ENCODE measurements around the gene SNX25. TPM values are rescaled to one million over a fixed set of nuclear protein-coding genes. Genes with fewer than 3 reads are reported as not detected.
"Not testable (repeated sequence)": the region's sequence is repeated elsewhere in the genome, so short reads cannot be mapped to it uniquely, and the experiment has no call there.

Gene SNX25
- total RNA-seq, 1 donor from 2014 or later: 53.1 TPM

DNA sequence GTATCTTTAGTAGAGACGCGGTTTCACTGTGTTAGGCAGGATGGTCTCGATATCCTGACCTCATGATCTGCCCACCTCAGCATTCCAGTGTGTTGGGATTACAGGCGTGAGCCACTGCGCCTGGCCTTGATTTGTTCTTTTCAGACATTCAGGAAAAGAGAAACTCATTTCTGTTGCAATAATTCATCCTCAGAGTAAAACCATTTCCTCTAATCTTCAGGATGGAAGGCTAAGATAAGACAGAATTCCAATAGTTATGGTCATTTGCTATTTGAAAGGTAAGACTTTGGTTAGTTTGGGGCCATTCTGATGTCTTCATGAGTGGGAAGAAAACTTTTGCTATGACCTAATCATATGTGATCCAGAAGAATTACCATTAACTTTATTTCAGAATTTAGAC, 103.3 kb downstream of the SNX25 start:
- ChIA-PET POLR2A (no interaction called here), CTCF (no interaction called here)
- TF ChIP-seq, protein P1, sequence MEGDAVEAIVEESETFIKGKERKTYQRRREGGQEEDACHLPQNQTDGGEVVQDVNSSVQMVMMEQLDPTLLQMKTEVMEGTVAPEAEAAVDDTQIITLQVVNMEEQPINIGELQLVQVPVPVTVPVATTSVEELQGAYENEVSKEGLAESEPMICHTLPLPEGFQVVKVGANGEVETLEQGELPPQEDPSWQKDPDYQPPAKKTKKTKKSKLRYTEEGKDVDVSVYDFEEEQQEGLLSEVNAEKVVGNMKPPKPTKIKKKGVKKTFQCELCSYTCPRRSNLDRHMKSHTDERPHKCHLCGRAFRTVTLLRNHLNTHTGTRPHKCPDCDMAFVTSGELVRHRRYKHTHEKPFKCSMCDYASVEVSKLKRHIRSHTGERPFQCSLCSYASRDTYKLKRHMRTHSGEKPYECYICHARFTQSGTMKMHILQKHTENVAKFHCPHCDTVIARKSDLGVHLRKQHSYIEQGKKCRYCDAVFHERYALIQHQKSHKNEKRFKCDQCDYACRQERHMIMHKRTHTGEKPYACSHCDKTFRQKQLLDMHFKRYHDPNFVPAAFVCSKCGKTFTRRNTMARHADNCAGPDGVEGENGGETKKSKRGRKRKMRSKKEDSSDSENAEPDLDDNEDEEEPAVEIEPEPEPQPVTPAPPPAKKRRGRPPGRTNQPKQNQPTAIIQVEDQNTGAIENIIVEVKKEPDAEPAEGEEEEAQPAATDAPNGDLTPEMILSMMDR (IDR thresholded peaks at IDR 0.05): no peak
- no peak for DNase-seq
- ATAC-seq (ENCODE audit: low read depth): no peak
- H3K36me3 Mint-ChIP-seq (ENCODE audit: low read depth): peaks cover 82% of the 10 kb centered on the region
- intact Hi-C loops (cut with micrococcal nuclease): no loop called here
- H3K4me3 Mint-ChIP-seq: no peak overlapping the region
- no peaks in the 10 kb centered on the region for H3K9me3 Mint-ChIP-seq
- no peaks in the 10 kb centered on the region for H3K27me3 Mint-ChIP-seq
- H3K4me1 Mint-ChIP-seq: peaks cover 31% of the 10 kb centered on the region
- no peak overlapping the region for H3K27ac Mint-ChIP-seq

DNA sequence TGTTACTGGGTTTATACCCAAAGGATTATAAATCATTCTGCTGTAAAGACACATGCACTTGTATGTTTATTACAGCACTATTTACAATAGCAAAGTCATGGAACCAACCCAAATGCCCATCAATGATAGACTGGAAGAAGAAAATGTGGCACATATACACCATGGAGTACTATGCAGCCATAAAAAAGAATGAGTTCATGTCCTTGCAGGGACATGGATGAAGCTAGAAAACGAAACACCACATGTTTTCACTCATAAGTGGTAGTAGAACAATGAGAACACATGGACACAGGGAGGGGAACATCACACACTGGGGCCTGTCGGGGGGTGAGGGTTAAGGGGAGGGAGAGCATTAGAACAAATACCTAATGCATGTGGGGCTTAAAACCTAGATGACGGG, 108.1 kb downstream of the SNX25 start:
- POLR2A ChIA-PET; CTCF ChIA-PET; H3K27ac Mint-ChIP-seq; H3K4me1 Mint-ChIP-seq; ATAC-seq (ENCODE audit: low read depth); intact Hi-C loops (cut with micrococcal nuclease); H3K27me3 Mint-ChIP-seq; H3K9me3 Mint-ChIP-seq; DNase-seq; H3K4me3 Mint-ChIP-seq: not testable (repeated sequence)
- H3K36me3 Mint-ChIP-seq (ENCODE audit: low read depth): peaks cover 75% of the 10 kb centered on the region

DNA sequence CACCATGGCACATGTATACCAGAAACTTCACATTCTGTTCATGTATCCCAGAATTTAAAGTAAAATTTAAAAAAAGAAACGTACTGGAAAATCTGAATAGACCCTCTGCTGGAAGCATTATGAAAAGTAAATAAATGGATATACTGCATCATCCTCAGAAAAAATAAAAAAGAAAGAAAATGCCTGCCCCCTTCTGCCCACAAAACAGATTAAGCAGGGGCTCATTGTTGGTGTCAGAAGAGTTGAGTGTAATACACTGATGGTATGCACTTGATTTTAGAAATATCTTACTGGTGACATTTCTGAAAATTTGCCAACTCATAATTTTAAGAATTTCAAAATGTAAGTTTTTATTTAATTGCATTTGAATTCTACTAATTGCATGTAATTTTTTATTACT, 108.5 kb downstream of the SNX25 start:
- no peak for ATAC-seq (ENCODE audit: low read depth)
- DNase-seq: no peak
- intact Hi-C loops (cut with micrococcal nuclease): no loop called here
- H3K36me3 Mint-ChIP-seq (ENCODE audit: low read depth): peaks cover 70% of the 10 kb centered on the region
- POLR2A ChIA-PET: no interaction called here
- TF ChIP-seq, protein P1 (IDR thresholded peaks at IDR 0.05): no peak
- no peak overlapping the region for H3K4me3 Mint-ChIP-seq
- H3K9me3 Mint-ChIP-seq: no peaks in the 10 kb centered on the region
- no peak overlapping the region for H3K27ac Mint-ChIP-seq
- no peaks in the 10 kb centered on the region for H3K27me3 Mint-ChIP-seq
- CTCF ChIA-PET: no interaction called here
- peaks cover 1% of the 10 kb centered on the region for H3K4me1 Mint-ChIP-seq

DNA sequence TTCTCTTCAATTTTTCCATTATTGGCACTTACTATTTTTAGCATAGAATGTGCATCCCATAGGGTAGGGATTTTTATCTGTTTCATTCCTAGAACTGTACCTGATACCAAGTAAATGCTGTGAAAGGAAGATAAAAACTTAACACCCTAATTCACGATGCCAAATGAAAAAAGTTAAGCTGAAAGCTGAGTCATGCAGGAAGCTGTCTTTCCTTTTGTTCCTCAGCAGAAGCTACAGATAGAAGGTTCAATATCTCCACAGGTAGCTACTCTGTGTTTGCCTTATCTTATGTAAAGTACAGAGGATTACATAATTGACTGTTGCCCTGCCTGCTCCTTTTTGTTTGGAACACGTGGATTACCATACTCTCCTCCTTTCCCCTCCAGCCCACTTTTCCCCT, 109.3 kb downstream of the SNX25 start:
- Mint-ChIP-seq H3K36me3 (ENCODE audit: low read depth) (peaks cover 66% of the 10 kb centered on the region), H3K27me3 (no peaks in the 10 kb centered on the region), H3K9me3 (no peaks in the 10 kb centered on the region), H3K4me1 (peaks cover 1% of the 10 kb centered on the region), H3K4me3 (no peak overlapping the region), H3K27ac (no peak overlapping the region)
- ATAC-seq (ENCODE audit: low read depth) (no peak), DNase-seq (no peak)
- ChIA-PET POLR2A (no interaction called here), CTCF (interaction anchor here (0.6 kb wide), 1 partner anchor 947 kb away, joined by 3 read pairs; no protein-coding TSS in a partner anchor)
- intact Hi-C loops (cut with micrococcal nuclease): no loop called here
- TF ChIP-seq, protein P1 (IDR thresholded peaks at IDR 0.05): no peak

DNA sequence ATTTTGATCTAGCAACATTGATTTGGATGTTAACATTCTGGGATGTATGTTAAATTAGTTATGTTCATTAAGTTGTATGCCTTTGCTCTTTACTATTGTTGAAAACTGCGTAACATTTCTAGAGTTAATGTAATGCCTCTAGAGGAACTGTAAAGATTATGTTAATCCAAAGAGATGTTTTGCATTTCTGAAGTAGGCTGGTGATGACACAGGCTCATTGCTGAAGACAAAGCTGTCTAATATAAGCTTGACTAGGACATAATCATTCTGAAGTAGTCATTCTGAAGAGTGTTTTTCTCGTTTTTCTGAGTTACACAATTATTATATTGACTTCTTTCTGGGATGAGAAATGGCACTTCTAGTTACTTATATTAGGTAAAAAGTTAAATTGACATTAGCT, 113.4 kb downstream of the SNX25 start:
- no peak for DNase-seq
- TF ChIP-seq, protein P1 (IDR thresholded peaks at IDR 0.05): no peak
- ChIA-PET CTCF (no interaction called here), POLR2A (interaction anchor here (0.7 kb wide), 1 partner anchor 11 kb away, joined by 3 read pairs; no protein-coding TSS in a partner anchor)
- Mint-ChIP-seq H3K4me1 (peaks cover 1% of the 10 kb centered on the region), H3K27ac (no peak overlapping the region), H3K4me3 (no peak overlapping the region), H3K36me3 (ENCODE audit: low read depth) (peaks cover 47% of the 10 kb centered on the region), H3K9me3 (no peaks in the 10 kb centered on the region), H3K27me3 (no peaks in the 10 kb centered on the region)
- no peak for ATAC-seq (ENCODE audit: low read depth)
- intact Hi-C loops (cut with micrococcal nuclease): no loop called here

DNA sequence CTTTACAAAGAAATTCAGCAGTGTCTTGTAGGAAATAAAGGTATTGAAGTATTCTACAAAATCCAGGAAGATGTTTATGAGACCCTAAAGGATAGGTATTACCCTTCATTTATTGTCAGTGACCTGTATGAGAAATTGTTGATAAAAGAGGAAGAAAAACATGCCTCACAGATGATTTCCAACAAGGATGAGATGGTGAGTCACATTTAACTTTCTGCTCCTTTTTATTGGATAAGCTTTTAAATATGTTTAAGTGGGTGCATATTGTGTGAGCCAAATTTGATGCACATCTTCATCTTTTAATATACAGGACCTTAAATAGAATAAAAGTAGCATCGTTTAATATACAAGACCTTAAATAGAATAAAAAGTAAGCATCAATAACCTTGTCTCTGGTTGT, 114.2 kb downstream of the SNX25 start:
- TF ChIP-seq, protein P1 (IDR thresholded peaks at IDR 0.05): no peak
- DNase-seq: no peak
- ChIA-PET CTCF (no interaction called here), POLR2A (no interaction called here)
- Mint-ChIP-seq H3K4me3 (no peak overlapping the region), H3K27me3 (no peaks in the 10 kb centered on the region), H3K4me1 (peaks cover 3% of the 10 kb centered on the region), H3K36me3 (ENCODE audit: low read depth) (peaks cover 45% of the 10 kb centered on the region), H3K9me3 (no peaks in the 10 kb centered on the region), H3K27ac (no peak overlapping the region)
- intact Hi-C loops (cut with micrococcal nuclease): no loop called here
- ATAC-seq (ENCODE audit: low read depth): no peak

DNA sequence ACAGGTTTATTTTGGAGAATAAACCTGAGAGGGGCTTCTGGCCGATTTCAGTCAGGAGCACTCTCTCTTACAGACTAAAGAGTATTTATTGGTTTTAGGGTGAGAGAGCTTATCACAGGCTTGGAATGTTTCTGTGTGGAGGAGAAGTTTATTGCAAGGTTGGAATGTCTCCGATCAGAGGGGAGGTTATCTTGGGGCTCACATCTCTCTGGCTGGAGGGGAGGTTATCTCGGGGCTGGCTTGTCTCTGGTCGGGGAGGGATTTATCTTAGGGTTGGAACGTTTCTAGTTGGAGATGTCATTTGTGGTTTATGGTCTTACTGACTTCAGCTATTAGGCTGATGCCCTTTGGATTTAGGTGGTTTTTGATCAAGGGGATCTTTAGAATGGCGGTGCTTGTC, 115.0 kb downstream of the SNX25 start:
- H3K9me3 Mint-ChIP-seq; CTCF ChIA-PET; DNase-seq; intact Hi-C loops (cut with micrococcal nuclease); ATAC-seq (ENCODE audit: low read depth); H3K27ac Mint-ChIP-seq; H3K27me3 Mint-ChIP-seq; H3K4me3 Mint-ChIP-seq; POLR2A ChIA-PET; H3K4me1 Mint-ChIP-seq: not testable (repeated sequence)
- peaks cover 50% of the 10 kb centered on the region for H3K36me3 Mint-ChIP-seq (ENCODE audit: low read depth)

DNA sequence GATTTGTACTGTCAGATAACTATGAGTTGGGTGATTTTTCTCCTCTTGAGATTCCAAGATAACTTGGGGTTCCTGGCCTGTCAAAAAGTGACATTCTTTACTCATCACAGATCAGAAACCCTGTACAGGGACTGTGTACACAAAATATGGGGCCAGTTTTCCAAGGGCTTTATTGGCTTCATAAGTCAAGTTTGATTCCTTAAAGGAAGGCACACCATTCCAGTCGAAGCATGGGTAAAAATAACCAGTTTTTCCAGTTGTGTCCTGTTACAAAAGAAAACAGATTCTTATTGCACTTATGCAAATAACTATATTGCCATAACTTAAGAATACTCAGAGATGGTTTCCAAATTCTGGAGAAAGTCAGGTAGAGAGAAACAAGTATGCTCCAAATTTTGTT, 116.3 kb downstream of the SNX25 start:
- ATAC-seq (ENCODE audit: low read depth); POLR2A ChIA-PET; H3K27me3 Mint-ChIP-seq; CTCF ChIA-PET; DNase-seq; H3K4me3 Mint-ChIP-seq; H3K27ac Mint-ChIP-seq; H3K4me1 Mint-ChIP-seq; H3K9me3 Mint-ChIP-seq: not testable (repeated sequence)
- intact Hi-C loops (cut with micrococcal nuclease): loop anchor here (2.0 kb wide), 1 partner anchor 15 kb away; no protein-coding TSS in a partner anchor
- H3K36me3 Mint-ChIP-seq (ENCODE audit: low read depth): peaks cover 54% of the 10 kb centered on the region

Data from activated B cell treated with CpG ODN at 0.5 μM for 24 hours (primary cell).